ENCODE measurements around the gene PLB1. TPM values are rescaled to one million over a fixed set of nuclear protein-coding genes. Genes with fewer than 3 reads are reported as not detected.

PLB1 gene
- total and polyA plus RNA-seq, 2 experiments from 2014 or later: 0.06 to 0.21 TPM

DNA sequence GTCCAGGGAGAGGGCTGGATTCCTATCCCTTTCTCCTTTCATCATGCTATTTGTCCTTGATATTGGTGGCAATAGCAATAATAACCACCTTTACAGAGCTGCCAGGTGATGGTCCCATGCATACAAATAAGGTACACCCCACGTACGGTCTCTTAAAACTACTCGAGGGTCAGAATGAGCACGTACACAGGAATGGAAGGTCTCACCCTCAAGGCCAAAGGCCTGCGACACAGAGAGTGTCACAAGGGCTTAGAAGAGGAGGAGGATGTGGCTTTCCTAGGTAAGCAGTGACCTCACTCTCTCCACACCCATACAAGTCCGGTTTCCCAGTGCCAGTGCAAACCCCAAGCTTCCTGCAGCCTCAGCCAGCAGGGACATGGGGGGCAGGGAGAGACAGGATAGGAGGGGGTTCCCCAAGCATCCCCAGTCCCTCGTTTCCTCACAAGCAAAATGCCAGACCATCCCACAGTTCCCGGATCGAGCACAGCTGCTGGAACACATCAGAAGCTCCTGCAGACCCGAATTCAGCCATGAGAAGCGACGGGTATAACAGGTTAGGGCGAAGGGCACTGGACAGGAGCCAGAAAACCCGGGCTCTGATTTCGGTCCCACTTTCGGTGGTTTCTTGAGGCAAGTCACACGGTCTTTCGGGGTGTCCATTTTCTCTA, 49.2 kb downstream of the PLB1 start:
- H3K4me3 ChIP-seq: no peak overlapping the region
- no peaks in the 10 kb centered on the region for H3K4me1 ChIP-seq (ENCODE audit: insufficient read depth)
- H3K27me3 Mint-ChIP-seq (ENCODE audit: insufficient read depth, low read depth, poor library complexity): peaks cover 2% of the 10 kb centered on the region
- no peaks in the 10 kb centered on the region for H3K36me3 Mint-ChIP-seq (ENCODE audit: low read depth)
- H4K20me1 ChIP-seq (replicated peaks; ENCODE audit: insufficient read depth): no peaks in the 10 kb centered on the region
- H3K9me3 Mint-ChIP-seq: no peaks in the 10 kb centered on the region
- H3K9me2 ChIP-seq (ENCODE audit: insufficient read depth): no peaks in the 10 kb centered on the region
- H2AFZ ChIP-seq: no peak overlapping the region
- no peak for DNase-seq (ENCODE audit: low spot score)
- TF ChIP-seq ZNF331 (CRISPR knock-in tag; IDR thresholded peaks at IDR 0.05; ENCODE audit: low read depth) (no peak), EZH2 (IDR thresholded peaks at IDR 0.05; ENCODE audit: low read depth, unreplicated experiment) (no peak), REST (IDR thresholded peaks at IDR 0.05; ENCODE audit: unreplicated experiment) (no peak), NANOG (IDR thresholded peaks at IDR 0.05; ENCODE audit: borderline replicate concordance) (no peak), EZH2phosphoT487 (IDR thresholded peaks at IDR 0.05; ENCODE audit: unreplicated experiment) (no peak), ETS1 (IDR thresholded peaks at IDR 0.05) (no peak), JUNB (IDR thresholded peaks at IDR 0.05; ENCODE audit: unreplicated experiment) (no peak), POLR2AphosphoS5 (IDR thresholded peaks at IDR 0.05; ENCODE audit: low read depth) (no peak), ZNF114 (CRISPR knock-in tag; IDR thresholded peaks at IDR 0.05) (no peak), STAT1 (IDR thresholded peaks at IDR 0.05; ENCODE audit: unreplicated experiment) (no peak), CREB1 (CRISPR knock-in tag; IDR thresholded peaks at IDR 0.05; ENCODE audit: low read depth) (no peak), CTCF (conservative IDR thresholded peaks at IDR 0.05; ENCODE audit: low read depth in 2 of 2) (no peak)
- TF ChIP-seq, protein P1, sequence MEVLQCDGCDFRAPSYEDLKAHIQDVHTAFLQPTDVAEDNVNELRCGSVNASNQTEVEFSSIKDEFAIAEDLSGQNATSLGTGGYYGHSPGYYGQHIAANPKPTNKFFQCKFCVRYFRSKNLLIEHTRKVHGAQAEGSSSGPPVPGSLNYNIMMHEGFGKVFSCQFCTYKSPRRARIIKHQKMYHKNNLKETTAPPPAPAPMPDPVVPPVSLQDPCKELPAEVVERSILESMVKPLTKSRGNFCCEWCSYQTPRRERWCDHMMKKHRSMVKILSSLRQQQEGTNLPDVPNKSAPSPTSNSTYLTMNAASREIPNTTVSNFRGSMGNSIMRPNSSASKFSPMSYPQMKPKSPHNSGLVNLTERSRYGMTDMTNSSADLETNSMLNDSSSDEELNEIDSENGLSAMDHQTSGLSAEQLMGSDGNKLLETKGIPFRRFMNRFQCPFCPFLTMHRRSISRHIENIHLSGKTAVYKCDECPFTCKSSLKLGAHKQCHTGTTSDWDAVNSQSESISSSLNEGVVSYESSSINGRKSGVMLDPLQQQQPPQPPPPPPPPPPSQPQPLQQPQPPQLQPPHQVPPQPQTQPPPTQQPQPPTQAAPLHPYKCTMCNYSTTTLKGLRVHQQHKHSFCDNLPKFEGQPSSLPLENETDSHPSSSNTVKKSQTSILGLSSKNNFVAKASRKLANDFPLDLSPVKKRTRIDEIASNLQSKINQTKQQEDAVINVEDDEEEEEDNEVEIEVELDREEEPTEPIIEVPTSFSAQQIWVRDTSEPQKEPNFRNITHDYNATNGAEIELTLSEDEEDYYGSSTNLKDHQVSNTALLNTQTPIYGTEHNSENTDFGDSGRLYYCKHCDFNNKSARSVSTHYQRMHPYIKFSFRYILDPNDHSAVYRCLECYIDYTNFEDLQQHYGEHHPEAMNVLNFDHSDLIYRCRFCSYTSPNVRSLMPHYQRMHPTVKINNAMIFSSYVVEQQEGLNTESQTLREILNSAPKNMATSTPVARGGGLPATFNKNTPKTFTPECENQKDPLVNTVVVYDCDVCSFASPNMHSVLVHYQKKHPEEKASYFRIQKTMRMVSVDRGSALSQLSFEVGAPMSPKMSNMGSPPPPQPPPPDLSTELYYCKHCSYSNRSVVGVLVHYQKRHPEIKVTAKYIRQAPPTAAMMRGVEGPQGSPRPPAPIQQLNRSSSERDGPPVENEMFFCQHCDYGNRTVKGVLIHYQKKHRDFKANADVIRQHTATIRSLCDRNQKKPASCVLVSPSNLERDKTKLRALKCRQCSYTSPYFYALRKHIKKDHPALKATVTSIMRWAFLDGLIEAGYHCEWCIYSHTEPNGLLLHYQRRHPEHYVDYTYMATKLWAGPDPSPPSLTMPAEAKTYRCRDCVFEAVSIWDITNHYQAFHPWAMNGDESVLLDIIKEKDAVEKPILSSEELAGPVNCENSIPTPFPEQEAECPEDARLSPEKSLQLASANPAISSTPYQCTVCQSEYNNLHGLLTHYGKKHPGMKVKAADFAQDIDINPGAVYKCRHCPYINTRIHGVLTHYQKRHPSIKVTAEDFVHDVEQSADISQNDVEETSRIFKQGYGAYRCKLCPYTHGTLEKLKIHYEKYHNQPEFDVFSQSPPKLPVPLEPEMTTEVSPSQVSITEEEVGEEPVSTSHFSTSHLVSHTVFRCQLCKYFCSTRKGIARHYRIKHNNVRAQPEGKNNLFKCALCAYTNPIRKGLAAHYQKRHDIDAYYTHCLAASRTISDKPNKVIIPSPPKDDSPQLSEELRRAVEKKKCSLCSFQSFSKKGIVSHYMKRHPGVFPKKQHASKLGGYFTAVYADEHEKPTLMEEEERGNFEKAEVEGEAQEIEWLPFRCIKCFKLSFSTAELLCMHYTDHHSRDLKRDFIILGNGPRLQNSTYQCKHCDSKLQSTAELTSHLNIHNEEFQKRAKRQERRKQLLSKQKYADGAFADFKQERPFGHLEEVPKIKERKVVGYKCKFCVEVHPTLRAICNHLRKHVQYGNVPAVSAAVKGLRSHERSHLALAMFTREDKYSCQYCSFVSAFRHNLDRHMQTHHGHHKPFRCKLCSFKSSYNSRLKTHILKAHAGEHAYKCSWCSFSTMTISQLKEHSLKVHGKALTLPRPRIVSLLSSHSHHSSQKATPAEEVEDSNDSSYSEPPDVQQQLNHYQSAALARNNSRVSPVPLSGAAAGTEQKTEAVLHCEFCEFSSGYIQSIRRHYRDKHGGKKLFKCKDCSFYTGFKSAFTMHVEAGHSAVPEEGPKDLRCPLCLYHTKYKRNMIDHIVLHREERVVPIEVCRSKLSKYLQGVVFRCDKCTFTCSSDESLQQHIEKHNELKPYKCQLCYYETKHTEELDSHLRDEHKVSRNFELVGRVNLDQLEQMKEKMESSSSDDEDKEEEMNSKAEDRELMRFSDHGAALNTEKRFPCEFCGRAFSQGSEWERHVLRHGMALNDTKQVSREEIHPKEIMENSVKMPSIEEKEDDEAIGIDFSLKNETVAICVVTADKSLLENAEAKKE (CRISPR knock-in tag; IDR thresholded peaks at IDR 0.05): no peak
- H3K27me3 ChIP-seq (ENCODE audit: insufficient read depth): no peaks in the 10 kb centered on the region
- H3K4me3 Mint-ChIP-seq: no peak overlapping the region
- H3K4me1 Mint-ChIP-seq: peaks cover 3% of the 10 kb centered on the region; the same call in 1 of the 3 replicates
- H3K4me2 ChIP-seq: no peak overlapping the region
- no peak overlapping the region for H3K27ac Mint-ChIP-seq
- H3K27ac ChIP-seq (ENCODE audit: low read depth): no peak overlapping the region
- H3K79me2 ChIP-seq (replicated peaks; ENCODE audit: insufficient read depth): no peaks in the 10 kb centered on the region
- ATAC-seq: no peak
- no peaks in the 10 kb centered on the region for H3F3A ChIP-seq (replicated peaks; ENCODE audit: low read depth)
- no peaks in the 10 kb centered on the region for H3K36me3 ChIP-seq (ENCODE audit: insufficient read depth)
